DMS153 (cell line): ENCODE results near the gene DDR1.
"Not testable (repeated sequence)": the region's sequence is repeated elsewhere in the genome, so short reads cannot be mapped to it uniquely, and the experiment has no call there.

Experiments
- DNase-seq: peaks from one replicate; lab custom pipeline; 2025; lab: John Stamatoyannopoulos, UW

DDR1 gene

GRCh38 chr6:30894935-30895334 is 10.6 kb downstream of the DDR1 start:
- DNase-seq = no peak

GRCh38 chr6:30895343-30895742 is 11.0 kb downstream of the DDR1 start:
- DNase-seq = no peak

DNA sequence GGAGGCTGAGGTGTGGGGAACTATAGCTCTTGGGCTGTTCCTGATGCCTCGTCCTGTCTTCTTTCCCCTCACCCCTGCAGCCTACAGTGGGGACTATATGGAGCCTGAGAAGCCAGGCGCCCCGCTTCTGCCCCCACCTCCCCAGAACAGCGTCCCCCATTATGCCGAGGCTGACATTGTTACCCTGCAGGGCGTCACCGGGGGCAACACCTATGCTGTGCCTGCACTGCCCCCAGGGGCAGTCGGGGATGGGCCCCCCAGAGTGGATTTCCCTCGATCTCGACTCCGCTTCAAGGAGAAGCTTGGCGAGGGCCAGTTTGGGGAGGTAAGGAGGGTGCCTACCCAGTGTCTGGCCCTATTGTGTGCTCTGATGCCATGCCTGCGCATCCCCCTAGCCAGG is 12.2 kb downstream of the DDR1 start:
- DNase-seq = no peak

- no peak for DNase-seq
These were observed 13.6 kb downstream of the DDR1 start for GRCh38 chr6:30897882-30898281.

DNA sequence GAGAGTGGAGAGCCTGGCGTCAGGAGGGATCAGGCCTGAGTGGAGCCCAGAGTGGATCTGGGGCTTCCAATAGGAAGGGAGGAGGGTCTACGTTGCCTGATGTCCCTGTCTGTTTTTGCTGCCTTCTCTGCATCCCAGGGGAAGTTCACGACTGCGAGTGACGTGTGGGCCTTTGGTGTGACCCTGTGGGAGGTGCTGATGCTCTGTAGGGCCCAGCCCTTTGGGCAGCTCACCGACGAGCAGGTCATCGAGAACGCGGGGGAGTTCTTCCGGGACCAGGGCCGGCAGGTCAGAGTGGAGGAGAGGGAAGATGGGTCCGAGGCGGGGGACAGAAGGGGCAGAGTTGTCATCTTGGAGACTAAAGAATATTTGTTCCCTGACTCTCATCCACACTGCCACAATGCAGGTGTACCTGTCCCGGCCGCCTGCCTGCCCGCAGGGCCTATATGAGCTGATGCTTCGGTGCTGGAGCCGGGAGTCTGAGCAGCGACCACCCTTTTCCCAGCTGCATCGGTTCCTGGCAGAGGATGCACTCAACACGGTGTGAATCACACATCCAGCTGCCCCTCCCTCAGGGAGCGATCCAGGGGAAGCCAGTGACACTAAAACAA is 14.5 kb downstream of the DDR1 start:
- no peak for DNase-seq

GRCh38 chr6:30900863-30901417 is 16.6 kb downstream of the DDR1 start:
- DNase-seq = no peak

DNA sequence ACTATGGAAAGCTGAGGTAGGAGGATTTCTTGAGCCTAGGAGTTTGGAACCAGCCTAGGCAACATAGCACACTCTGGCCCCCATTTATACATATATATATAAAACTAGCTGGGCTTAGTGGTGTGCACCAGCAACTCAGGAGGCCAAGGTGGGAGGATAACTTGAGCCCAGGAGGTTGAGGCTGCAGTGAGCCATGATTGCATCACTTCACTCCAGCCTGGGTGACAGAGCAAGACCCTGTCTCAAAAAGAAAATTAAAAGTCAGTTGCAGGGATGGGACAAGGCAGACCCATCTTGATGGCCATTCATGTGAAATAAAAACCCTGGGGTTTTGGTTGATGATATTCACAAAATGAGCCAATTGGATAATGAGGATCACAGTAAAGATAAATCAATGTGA is 17.1 kb downstream of the DDR1 start:
- DNase-seq = no peak

GRCh38 chr6:30902196-30902595 is 17.9 kb downstream of the DDR1 start:
- not testable (repeated sequence) for DNase-seq

DNA sequence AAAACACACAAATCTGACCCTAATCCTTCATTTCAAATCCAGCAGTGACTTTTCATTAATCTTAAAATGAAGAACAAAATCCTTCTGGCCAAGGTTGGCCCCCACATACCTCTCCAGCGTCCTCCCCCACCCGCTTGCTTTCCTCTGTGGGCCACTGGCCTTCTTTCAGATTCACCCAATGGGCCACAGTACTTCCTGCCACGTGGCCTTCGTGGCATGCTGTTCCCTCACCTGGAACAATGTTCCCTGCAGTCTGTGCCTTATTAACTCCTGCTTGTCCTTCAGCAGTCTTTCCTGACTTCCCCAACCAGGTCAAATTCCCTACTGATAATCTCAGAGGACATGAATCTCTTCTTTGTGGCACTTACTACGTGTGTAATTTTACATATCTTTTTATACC is 18.4 kb downstream of the DDR1 start:
- DNase-seq = no peak

DNA sequence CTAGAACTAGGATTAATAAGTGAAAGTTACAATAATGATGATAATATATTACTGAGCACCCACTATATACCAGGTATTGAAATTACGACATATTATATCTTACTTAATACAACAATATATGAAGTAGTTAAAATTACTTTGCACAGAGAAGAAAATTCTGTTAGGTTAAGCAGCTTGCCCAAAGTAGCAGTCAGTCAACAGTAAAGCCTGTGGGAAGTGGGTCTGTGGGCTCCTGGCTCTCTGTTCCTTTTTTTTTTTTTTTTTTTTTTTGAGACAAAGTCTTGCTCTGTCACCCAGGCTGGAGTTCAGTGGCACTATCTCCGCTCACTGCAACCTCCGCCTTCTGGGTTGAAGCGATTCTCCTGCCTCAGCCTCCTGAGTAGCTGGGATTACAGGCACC is 18.9 kb downstream of the DDR1 start:
- no peak for DNase-seq

GRCh38 chr6:30907290-30907757 is 23.0 kb downstream of the DDR1 start:
- not testable (repeated sequence) for DNase-seq

DNA sequence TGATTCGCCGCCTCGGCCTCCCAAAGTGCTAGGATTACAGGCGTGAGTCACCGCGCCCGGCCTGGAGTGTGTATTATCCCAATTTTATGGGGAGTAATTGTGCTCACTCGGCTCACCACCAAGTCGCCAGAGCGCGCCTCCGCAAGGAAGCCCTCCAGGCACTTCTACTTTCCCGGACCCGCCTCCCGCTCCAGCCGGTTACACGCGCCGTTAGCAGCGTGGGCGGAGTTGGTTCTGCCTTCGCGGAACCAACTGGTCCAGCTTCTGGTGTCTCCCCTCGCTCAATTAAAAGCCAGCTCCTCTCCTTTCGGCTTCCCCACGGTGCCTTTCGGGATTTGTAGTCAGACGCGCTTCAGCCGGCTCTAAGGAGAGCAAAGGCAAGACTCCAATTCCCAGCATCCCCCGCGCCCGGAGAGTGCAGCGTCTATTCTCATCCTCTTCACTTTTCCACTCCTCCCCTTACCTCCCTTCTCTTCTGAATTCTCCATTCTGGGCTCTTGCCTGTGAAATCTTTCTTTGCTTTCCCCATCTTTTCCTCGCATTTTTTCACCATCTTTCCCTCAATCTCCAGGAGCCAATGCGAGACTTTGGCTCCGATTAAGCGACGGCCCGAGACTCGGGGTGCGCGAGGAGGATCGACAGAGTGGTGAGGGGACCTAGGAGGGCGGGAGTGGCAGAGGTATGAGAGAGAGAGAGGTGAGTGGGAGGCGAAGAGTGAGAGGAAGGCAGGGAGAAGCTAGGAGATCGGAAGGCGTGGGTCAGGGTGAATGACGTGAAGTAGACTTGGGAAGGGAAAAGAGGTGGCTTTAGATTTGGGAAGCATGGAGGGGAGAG is 23.7 kb downstream of the DDR1 start, which contains the start of gene GTF2H4:
Gene GTF2H4 (plus strand): TSS at position 450 of the 834 bp plus-strand sequence.
- peak; percentile 96 for DNase-seq

DNA sequence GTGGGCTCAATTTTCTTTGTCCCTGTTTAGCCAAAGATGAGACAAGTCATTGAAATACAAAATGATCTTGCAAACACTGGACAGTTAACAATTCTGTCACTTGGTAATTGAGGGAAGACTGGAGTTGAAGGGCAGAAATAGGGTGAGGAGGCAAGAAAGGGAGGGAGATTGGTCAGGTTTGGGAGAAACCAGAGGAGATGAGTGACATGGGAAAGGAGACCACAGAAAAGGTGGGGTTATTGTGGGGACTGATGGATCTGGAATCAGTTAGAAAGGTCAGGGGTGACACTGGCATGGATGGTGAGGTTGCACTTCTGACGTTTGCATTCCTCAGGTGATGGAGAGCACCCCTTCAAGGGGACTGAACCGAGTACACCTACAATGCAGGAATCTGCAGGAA is 24.4 kb downstream of the DDR1 start:
- DNase-seq = no peak

- not testable (repeated sequence) for DNase-seq
These were observed 26.2 kb downstream of the DDR1 start for GRCh38 chr6:30910473-30910872.

GRCh38 chr6:30912746-30913520 is 28.6 kb downstream of the DDR1 start:
- DNase-seq = no peak

DNA sequence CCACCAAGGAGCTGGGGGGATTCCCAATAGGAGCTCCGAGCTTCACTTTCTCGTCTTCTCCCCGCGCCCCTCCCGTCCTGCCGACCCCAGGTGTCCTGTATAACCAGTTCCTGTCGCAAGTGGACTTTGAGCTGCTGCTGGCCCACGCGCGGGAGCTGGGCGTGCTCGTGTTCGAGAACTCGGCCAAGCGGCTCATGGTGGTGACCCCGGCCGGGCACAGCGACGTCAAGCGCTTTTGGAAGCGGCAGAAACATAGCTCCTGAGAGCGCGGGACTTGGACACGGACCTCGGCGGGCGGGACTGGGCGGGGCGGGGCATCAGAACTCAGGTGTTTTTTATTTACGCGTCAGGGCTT is 29.4 kb downstream of the DDR1 start:
- DNase-seq = no peak

DNA sequence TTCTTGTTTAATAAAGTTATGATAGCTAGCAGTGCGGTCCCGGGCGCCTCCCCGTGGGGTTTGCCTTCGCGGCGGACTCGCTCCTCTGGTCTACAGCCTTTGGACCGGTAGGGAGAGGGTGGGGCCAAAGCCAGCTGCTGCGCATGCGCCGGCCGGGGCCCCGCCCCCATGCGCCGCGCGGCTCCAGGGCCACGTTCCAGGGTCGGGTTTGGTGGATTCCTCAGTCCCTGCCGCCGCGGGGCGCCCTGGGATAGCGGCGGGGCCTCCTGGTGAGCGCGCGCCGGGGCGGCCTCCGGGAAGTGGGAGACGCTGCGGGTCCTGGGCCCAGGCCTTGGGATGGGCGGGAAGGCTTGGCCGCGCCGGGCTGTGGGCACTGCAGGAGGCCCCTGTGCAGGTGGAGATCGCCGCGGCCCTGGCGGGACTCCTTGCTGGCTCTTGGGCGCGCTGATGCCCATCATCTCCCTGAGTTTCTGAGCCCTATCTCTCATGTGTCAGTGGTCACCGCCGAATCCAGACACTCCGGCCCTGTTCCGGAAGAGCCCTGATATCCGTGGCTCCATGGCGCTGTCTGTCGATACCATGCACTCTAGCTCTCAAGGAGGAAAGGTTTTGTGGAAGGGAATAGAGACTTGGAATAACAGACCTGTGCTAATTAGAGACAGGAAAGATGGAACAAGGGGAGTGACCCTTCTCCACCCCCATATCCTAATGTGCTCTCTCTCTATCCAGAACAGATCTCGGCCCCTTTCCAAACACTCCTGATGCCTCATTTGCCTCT is 29.9 kb downstream of the DDR1 start, which contains the start of gene VARS2:
Gene VARS2 (plus strand): TSS at position 163 of the 778 bp plus-strand sequence. CDS start 599 bp downstream, at position 762.
- DNase-seq = peak; percentile 91

DNA sequence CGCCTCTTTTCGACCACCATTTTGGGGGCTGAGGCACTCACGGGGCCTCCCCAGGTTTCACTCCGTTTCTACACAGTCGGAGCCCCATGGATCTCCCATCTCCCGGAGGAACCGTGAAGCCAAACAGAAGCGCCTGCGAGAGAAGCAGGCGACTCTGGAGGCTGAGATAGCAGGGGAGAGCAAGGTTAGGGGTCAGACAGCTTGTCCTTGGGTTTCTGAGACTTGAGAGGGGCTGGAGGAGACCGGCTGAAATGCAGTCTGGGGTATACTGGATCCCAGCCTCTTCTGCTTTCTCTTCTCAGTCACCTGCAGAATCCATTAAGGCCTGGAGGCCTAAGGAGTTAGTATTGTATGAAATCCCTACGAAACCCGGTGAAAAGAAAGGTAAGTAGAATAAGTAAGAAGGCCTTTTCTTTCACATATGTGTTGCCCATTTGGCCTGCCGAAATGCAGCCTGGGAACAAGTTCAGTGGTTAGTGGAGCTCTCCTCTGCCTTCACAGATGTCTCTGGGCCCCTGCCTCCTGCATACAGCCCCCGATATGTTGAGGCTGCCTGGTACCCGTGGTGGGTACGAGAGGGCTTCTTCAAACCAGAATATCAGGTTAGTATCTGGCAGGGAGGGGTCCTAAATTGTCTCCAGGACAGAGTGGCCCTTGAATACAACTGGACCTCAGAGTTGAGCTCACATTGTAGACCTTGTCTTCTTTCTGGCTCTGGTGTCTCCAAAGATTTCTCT is 30.7 kb downstream of the DDR1 start:
- no peak for DNase-seq

DNA sequence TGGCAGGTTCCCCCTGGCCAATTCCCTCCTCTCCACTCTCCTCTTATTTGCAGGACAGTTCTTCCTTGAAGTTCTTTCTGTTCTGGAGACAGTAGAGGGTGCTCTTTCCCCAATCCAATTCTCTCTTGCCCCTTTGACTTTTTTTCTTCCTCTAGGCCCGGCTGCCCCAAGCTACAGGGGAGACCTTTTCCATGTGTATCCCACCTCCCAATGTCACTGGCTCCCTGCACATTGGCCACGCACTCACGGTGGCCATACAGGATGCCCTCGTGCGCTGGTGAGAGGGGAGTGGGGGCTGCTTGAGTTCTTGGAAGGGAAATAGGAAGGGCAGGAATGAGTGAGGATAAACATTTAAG is 31.2 kb downstream of the DDR1 start:
- peak; percentile 73 for DNase-seq

- DNase-seq = no peak
These were observed 32.7 kb downstream of the DDR1 start for GRCh38 chr6:30917041-30917440.

DNA sequence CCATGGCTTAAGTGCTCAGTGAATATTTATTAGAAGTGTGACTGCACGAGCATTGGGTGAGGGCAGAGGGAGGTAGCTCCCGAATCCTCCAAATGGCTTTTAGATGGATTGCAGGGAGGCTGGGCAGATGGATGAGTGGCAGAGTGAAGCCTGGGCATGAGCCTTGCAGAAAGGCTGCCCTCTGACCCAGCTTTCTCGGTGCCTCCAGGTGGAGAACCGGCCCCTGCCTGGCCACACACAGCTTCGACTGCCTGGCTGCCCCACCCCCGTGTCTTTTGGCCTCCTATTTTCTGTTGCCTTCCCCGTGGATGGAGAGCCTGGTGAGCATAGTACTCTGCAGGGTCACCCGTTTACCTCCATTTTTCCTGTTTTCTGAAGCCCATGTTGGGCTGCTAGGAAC is 33.2 kb downstream of the DDR1 start:
- DNase-seq = no peak
